Measurements from ENCODE around the gene KRTAP10-9. TPM values are rescaled to one million over a fixed set of nuclear protein-coding genes. Genes with fewer than 3 reads are reported as not detected.
"Not testable (repeated sequence)": the region's sequence is repeated elsewhere in the genome, so short reads cannot be mapped to it uniquely, and the experiment has no call there.

Gene KRTAP10-9
- total RNA-seq, 1 experiment from 2014 or later, result not detected

DNA sequence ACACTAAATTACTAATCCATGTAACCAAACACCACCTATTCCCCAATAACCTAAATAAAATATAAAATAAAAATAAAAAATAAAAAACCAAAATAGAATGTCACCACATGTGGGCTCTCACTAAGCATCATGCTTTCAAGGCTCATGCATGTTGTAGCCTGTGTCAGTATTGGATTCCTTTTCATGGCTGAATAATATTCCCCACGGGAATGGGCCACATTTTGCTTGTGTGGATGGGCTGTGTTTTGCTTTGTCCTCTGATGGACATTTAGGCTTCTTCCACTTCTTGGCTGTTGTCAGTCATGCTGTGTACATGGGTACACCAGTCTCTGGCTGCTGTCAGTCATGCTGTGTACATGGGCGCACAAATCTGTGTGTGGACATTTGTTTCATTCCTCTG is 37.8 kb upstream of the KRTAP10-9 start:
- Histone ChIP-seq H3K27ac (ENCODE audit: low read depth, low read length, poor library complexity, severe bottlenecking) (no peak overlapping the region), H3K9me3 (ENCODE audit: low read depth, low read length, poor library complexity, severe bottlenecking) (no peaks in the 10 kb centered on the region), H3K4me3 (ENCODE audit: low read depth, low read length, poor library complexity, severe bottlenecking) (no peak overlapping the region), H3K4me1 (ENCODE audit: insufficient read depth, low read length, poor library complexity, severe bottlenecking) (no peaks in the 10 kb centered on the region), H3K27me3 (replicated peaks; ENCODE audit: insufficient read depth, low read depth, low read length, poor library complexity) (no peaks in the 10 kb centered on the region), H3K36me3 (ENCODE audit: insufficient read depth, low read length, poor library complexity, severe bottlenecking) (no peaks in the 10 kb centered on the region)
- intact Hi-C loops (cut with micrococcal nuclease; ENCODE audit: unreplicated experiment), result no loop called here
- ChIA-PET POLR2A (ENCODE audit: low non-redundant PET) (no interaction called here), CTCF (no interaction called here)
- BruUV-seq (replicated peaks), result no TSS peak
- DNase-seq (ENCODE audit: low spot score), result no peak
- TF ChIP-seq CTCF (conservative IDR thresholded peaks at IDR 0.05; ENCODE audit: low read depth, low read length) (no peak), EZH2 (IDR thresholded peaks at IDR 0.05; ENCODE audit: borderline replicate concordance, low read depth, low read length, poor library complexity, severe bottlenecking) (no peak)

DNA sequence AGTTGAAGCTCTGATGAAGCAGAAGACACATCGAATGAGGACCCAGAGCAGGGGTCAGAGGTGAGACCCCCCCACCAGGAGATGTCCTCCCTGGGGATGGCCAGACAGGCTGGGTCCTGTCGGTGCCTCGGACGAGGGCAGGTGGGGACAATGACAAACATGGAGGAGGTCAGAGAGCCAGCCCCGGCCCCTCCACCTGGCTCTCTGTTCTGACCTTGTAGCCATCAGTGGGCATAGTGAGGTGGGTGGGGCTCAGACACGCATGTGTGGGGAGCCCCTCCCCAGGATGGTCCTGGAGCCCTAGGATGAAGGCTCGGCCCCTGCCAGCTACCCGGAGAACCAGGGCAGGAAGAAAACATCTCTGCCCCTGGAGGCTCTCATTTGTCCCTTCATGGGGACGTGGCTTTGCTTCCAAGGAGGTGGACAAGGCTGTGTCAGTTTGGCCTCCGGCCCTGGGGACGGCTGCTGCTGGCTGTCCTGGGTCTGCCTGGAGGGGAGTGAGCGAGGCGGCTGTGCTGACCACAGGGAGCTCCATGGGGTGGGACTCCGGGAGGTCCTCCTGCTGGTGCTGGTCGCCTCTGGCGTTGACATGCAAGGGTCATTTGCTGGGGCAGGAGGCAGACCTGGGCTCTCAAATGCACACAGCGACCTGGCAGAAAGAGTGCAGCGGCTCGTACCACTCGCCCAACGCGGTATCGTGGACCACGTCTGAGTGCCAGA is 37.1 kb upstream of the KRTAP10-9 start:
- Histone ChIP-seq H3K27ac (ENCODE audit: low read depth, low read length, poor library complexity, severe bottlenecking) (no peak overlapping the region), H3K4me3 (ENCODE audit: low read depth, low read length, poor library complexity, severe bottlenecking) (no peak overlapping the region), H3K36me3 (ENCODE audit: insufficient read depth, low read length, poor library complexity, severe bottlenecking) (no peaks in the 10 kb centered on the region), H3K27me3 (replicated peaks; ENCODE audit: insufficient read depth, low read depth, low read length, poor library complexity) (no peaks in the 10 kb centered on the region), H3K4me1 (ENCODE audit: insufficient read depth, low read length, poor library complexity, severe bottlenecking) (no peaks in the 10 kb centered on the region), H3K9me3 (ENCODE audit: low read depth, low read length, poor library complexity, severe bottlenecking) (no peaks in the 10 kb centered on the region)
- POLR2A ChIA-PET (ENCODE audit: low non-redundant PET), result no interaction called here
- no TSS peak for BruUV-seq (replicated peaks)
- TF ChIP-seq EZH2 (IDR thresholded peaks at IDR 0.05; ENCODE audit: borderline replicate concordance, low read depth, low read length, poor library complexity, severe bottlenecking) (no peak), CTCF (conservative IDR thresholded peaks at IDR 0.05; ENCODE audit: low read depth, low read length) (no peak)
- no peak for DNase-seq (ENCODE audit: low spot score)
- intact Hi-C loops (cut with micrococcal nuclease; ENCODE audit: unreplicated experiment), result no loop called here
- CTCF ChIA-PET, result no interaction called here

GRCh38 chr21:44590311-44590721 is 36.6 kb upstream of the KRTAP10-9 start:
- no peaks in the 10 kb centered on the region for H3K9me3 ChIP-seq (ENCODE audit: low read depth, low read length, poor library complexity, severe bottlenecking)
- ChIA-PET CTCF (no interaction called here), POLR2A (ENCODE audit: low non-redundant PET) (no interaction called here)
- BruUV-seq (replicated peaks), result no TSS peak
- H3K4me3 ChIP-seq (ENCODE audit: low read depth, low read length, poor library complexity, severe bottlenecking), result no peak overlapping the region
- no peaks in the 10 kb centered on the region for H3K4me1 ChIP-seq (ENCODE audit: insufficient read depth, low read length, poor library complexity, severe bottlenecking)
- H3K36me3 ChIP-seq (ENCODE audit: insufficient read depth, low read length, poor library complexity, severe bottlenecking), result no peaks in the 10 kb centered on the region
- intact Hi-C loops (cut with micrococcal nuclease; ENCODE audit: unreplicated experiment), result no loop called here
- TF ChIP-seq EZH2 (IDR thresholded peaks at IDR 0.05; ENCODE audit: borderline replicate concordance, low read depth, low read length, poor library complexity, severe bottlenecking) (no peak), CTCF (conservative IDR thresholded peaks at IDR 0.05; ENCODE audit: low read depth, low read length) (no peak)
- DNase-seq (ENCODE audit: low spot score), result no peak
- H3K27ac ChIP-seq (ENCODE audit: low read depth, low read length, poor library complexity, severe bottlenecking), result no peak overlapping the region
- H3K27me3 ChIP-seq (replicated peaks; ENCODE audit: insufficient read depth, low read depth, low read length, poor library complexity), result no peaks in the 10 kb centered on the region

- H3K9me3 ChIP-seq (ENCODE audit: low read depth, low read length, poor library complexity, severe bottlenecking); intact Hi-C loops (cut with micrococcal nuclease; ENCODE audit: unreplicated experiment); DNase-seq (ENCODE audit: low spot score); H3K27me3 ChIP-seq (replicated peaks; ENCODE audit: insufficient read depth, low read depth, low read length, poor library complexity); H3K27ac ChIP-seq (ENCODE audit: low read depth, low read length, poor library complexity, severe bottlenecking); H3K36me3 ChIP-seq (ENCODE audit: insufficient read depth, low read length, poor library complexity, severe bottlenecking); H3K4me3 ChIP-seq (ENCODE audit: low read depth, low read length, poor library complexity, severe bottlenecking); POLR2A ChIA-PET (ENCODE audit: low non-redundant PET); BruUV-seq (replicated peaks); H3K4me1 ChIP-seq (ENCODE audit: insufficient read depth, low read length, poor library complexity, severe bottlenecking): not testable (repeated sequence)
- CTCF ChIA-PET, result interaction anchor here (1.2 kb wide), 1 partner anchor 80 kb away, joined by 3 read pairs; no protein-coding TSS in a partner anchor
Observed at GRCh38 chr21:44590897-44591800, 35.7 kb upstream of the KRTAP10-9 start.

- peak; percentile 22 for DNase-seq (ENCODE audit: low spot score)
- H3K36me3 ChIP-seq (ENCODE audit: insufficient read depth, low read length, poor library complexity, severe bottlenecking); H3K27me3 ChIP-seq (replicated peaks; ENCODE audit: insufficient read depth, low read depth, low read length, poor library complexity); H3K9me3 ChIP-seq (ENCODE audit: low read depth, low read length, poor library complexity, severe bottlenecking); H3K27ac ChIP-seq (ENCODE audit: low read depth, low read length, poor library complexity, severe bottlenecking); POLR2A ChIA-PET (ENCODE audit: low non-redundant PET); BruUV-seq (replicated peaks); H3K4me1 ChIP-seq (ENCODE audit: insufficient read depth, low read length, poor library complexity, severe bottlenecking); intact Hi-C loops (cut with micrococcal nuclease; ENCODE audit: unreplicated experiment); H3K4me3 ChIP-seq (ENCODE audit: low read depth, low read length, poor library complexity, severe bottlenecking): not testable (repeated sequence)
- CTCF ChIA-PET, result interaction anchor here (1.2 kb wide), 1 partner anchor 81 kb away, joined by 3 read pairs; no protein-coding TSS in a partner anchor
Observed at GRCh38 chr21:44591801-44592130, 35.1 kb upstream of the KRTAP10-9 start.
